Ureter (tissue), 1 donor: ENCODE data around the gene CEBPA. TPM values are rescaled to one million over a fixed set of nuclear protein-coding genes. Genes with fewer than 3 reads are reported as not detected.

Experiments used
- DNase-seq: peaks from one replicate; pipeline ENCODE4 v3.0.0-alpha.2; 2020; ENCODE audit warnings: low spot score
- total RNA-seq: library from RNA; stranded (reverse); gene quantifications from one replicate; pipeline ENCODE4 v1.2.4, GENCODE V29; 2023
- donor health status: DM: yes; HTN: yes; CAD: no.

Gene CEBPA
- total RNA-seq, 1 donor from 2014 or later, result 34.1 TPM

DNA sequence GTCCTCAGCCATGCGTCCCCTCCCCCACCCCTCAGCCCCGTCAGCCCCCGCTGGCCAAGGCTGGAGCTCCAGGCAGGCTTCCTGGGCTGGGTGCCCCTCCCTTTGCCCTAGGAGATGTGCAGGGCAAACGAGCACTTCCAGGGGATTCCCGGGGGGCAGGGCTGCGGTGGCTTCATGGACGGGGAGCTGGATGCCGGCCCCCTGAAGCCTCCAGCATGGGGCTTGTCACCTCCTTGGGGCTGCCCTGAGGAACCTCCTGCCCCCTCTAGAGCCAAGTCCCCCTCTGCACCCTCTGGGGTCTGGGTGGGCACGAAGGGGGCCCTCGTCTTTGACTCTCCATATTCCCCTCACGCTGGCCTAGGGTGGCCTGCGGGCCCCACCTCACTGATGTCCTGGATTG lies 51.3 kb downstream of the CEBPA start:
- DNase-seq, result no peak

DNA sequence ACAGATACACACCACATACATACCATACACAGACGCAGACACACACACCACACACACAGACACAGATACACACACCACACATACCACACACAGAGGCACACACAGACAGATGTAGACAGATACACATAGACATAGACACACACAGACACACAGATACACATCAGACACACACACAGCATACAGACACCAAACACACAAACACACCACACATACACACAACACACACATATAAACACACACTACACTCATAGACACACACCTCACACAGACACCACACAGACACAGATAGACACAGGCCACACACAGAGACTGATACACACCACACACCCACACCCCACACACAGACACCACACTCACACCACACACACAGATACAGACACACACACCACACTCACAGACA lies 51.8 kb downstream of the CEBPA start:
- DNase-seq, result no peak

Other genes starting within 250 kb of the CEBPA start
- 18.4 TPM for gene RHPN2, start 237.6 kb downstream of the CEBPA start, total RNA-seq
- 14.9 TPM for gene GPATCH1, start 221.4 kb downstream of the CEBPA start, total RNA-seq
- not detected for gene WDR88, start 170.4 kb downstream of the CEBPA start, total RNA-seq
- 15.0 TPM for gene LRP3, start 108.2 kb downstream of the CEBPA start, total RNA-seq
- not detected for gene SLC7A10, start 76.7 kb downstream of the CEBPA start, total RNA-seq
- gene CEBPG, start 71.2 kb upstream of the CEBPA start, total RNA-seq, result 31.3 TPM
- gene PEPD, start 219.3 kb upstream of the CEBPA start, total RNA-seq, result 86.6 TPM